Mucosa of descending colon (tissue), 3 donors: ENCODE measurements around the gene ADGRL4. TPM values are rescaled to one million over a fixed set of nuclear protein-coding genes. Genes with fewer than 3 reads are reported as not detected.

Source experiments
- ATAC-seq: fragments of 200-7000 bp; cut with Tn5 transposase; one replicate; pipeline ENCODE4 v1.9.1; 2020; ENCODE audit warnings: mild to moderate bottlenecking, moderate library complexity
- DNase-seq, 3 donors: peaks; one replicate each; pipeline ENCODE4 v3.0.0-alpha.2; 2020
- H3K36me3 ChIP-seq: fragments of 200-600 bp; one replicate; pipeline ENCODE4 v1.8.0; 2021; ENCODE audit warnings: low read depth, mild to moderate bottlenecking
- H3K4me1 ChIP-seq: fragments of 200-600 bp; one replicate; pipeline ENCODE4 v1.8.0; 2021; ENCODE audit warnings: low read depth, mild to moderate bottlenecking
- H3K4me3 ChIP-seq: fragments of 200-600 bp; one replicate; pipeline ENCODE4 v1.8.0; 2021; ENCODE audit warnings: mild to moderate bottlenecking
- H3K9me3 ChIP-seq: fragments of 200-600 bp; one replicate; pipeline ENCODE4 v1.8.0; 2021; ENCODE audit warnings: mild to moderate bottlenecking
- CTCF ChIP-seq: fragments of 200-600 bp; IDR thresholded peaks from one replicate; pipeline ENCODE4 v1.8.0; 2022; ENCODE audit warnings: antibody characterized with exemption, mild to moderate bottlenecking
- intact Hi-C, 2 donors: fragments of 100-400 bp; cut with DNase I in 1 of 2; cut with micrococcal nuclease in 1 of 2; formaldehyde crosslinking; loops; one replicate each; pipeline versions ENCODE4 v1.11.0 to v1.11.1; 2022; cut with DNase I, micrococcal nuclease
- total RNA-seq, 3 donors: library from RNA; stranded (reverse); fragmentation: NEBNext Ultra II Directional in 2 of 3; extraction: Animal tissue kit (Norgen Biotek cat#: 25700) in 2 of 3; gene quantifications; one replicate each; pipeline versions ENCODE4 v1.2.1 to v1.2.4, GENCODE V29; 2021 to 2023
- donor health status: DM: no; HTN: no; CAD: no; lungs with moderate emphysema.
- donor health status: DM: no; HTN: no; CAD: no.
- donor health status: DM: no; HTN: yes; CAD: no.

ADGRL4 gene
- total RNA-seq, 3 donors from 2014 or later = 1.7 to 5.3 (median 4.6) TPM

GRCh38 chr1:78871249-78871648, 135.3 kb downstream of the ADGRL4 start:
- ATAC-seq = no peak
- H3K4me1 ChIP-seq = no peaks in the 10 kb centered on the region
- no peak overlapping the region for H3K4me3 ChIP-seq
- intact Hi-C loops = no loop called here
- DNase-seq = no peak
- TF ChIP-seq CTCF = no peak
- H3K9me3 ChIP-seq = no peaks in the 10 kb centered on the region
- no peaks in the 10 kb centered on the region for H3K36me3 ChIP-seq

GRCh38 chr1:78869136-78869535, 137.4 kb downstream of the ADGRL4 start:
- DNase-seq (no peak), ATAC-seq (no peak)
- Histone ChIP-seq H3K4me3 (no peak overlapping the region), H3K36me3 (no peaks in the 10 kb centered on the region), H3K4me1 (no peaks in the 10 kb centered on the region), H3K9me3 (no peaks in the 10 kb centered on the region)
- intact Hi-C loops = no loop called here
- no peak for TF ChIP-seq CTCF

GRCh38 chr1:78864175-78864574, 142.4 kb downstream of the ADGRL4 start:
- Histone ChIP-seq H3K9me3 (no peaks in the 10 kb centered on the region), H3K36me3 (no peaks in the 10 kb centered on the region), H3K4me3 (no peak overlapping the region), H3K4me1 (no peaks in the 10 kb centered on the region)
- no peak for TF ChIP-seq CTCF
- DNase-seq (no peak), ATAC-seq (no peak)
- intact Hi-C loops = no loop called here

GRCh38 chr1:78856096-78856495, 150.4 kb downstream of the ADGRL4 start:
- no peak overlapping the region for H3K4me3 ChIP-seq
- intact Hi-C loops = no loop called here
- H3K4me1 ChIP-seq = no peaks in the 10 kb centered on the region
- no peak for TF ChIP-seq CTCF
- no peaks in the 10 kb centered on the region for H3K36me3 ChIP-seq
- no peaks in the 10 kb centered on the region for H3K9me3 ChIP-seq
- DNase-seq (no peak), ATAC-seq (no peak)

- Histone ChIP-seq H3K4me3 (no peak overlapping the region), H3K9me3 (no peaks in the 10 kb centered on the region), H3K4me1 (no peaks in the 10 kb centered on the region), H3K36me3 (no peaks in the 10 kb centered on the region)
- TF ChIP-seq CTCF = no peak
- DNase-seq (no peak), ATAC-seq (no peak)
- intact Hi-C loops = no loop called here
Observed at GRCh38 chr1:78855258-78855657, 151.3 kb downstream of the ADGRL4 start.

- ATAC-seq (no peak), DNase-seq (no peak)
- TF ChIP-seq CTCF = no peak
- no peaks in the 10 kb centered on the region for H3K9me3 ChIP-seq
- intact Hi-C loops = no loop called here
- H3K4me3 ChIP-seq = no peak overlapping the region
- H3K4me1 ChIP-seq = no peaks in the 10 kb centered on the region
- H3K36me3 ChIP-seq = no peaks in the 10 kb centered on the region
Observed at GRCh38 chr1:78854556-78854955, 152.0 kb downstream of the ADGRL4 start.
